Anterior cingulate cortex (tissue), 58 donors: ENCODE data around the gene PRND.
A peak's percentile ranks its signal among the peaks of the same experiment; 100 is the strongest.

Source experiments
- DNase-seq, 58 donors: peaks; one replicate each; lab custom pipeline; 2025; lab: John Stamatoyannopoulos, UW

PRND gene

GRCh38 chr20:4774207-4774606, 52.5 kb downstream of the PRND start:
- no peak for DNase-seq

GRCh38 chr20:4775322-4776078, 53.8 kb downstream of the PRND start:
- DNase-seq, result peak in 1 of 58 donors; percentile 24

- peak in 5 of 58 donors; percentile 6 to 21 (median 7) for DNase-seq
Observed at GRCh38 chr20:4776079-4776630, 54.4 kb downstream of the PRND start.
